A549 (cell line): ENCODE data around the gene PRR18. TPM values are rescaled to one million over a fixed set of nuclear protein-coding genes. Genes with fewer than 3 reads are reported as not detected.

Source experiments
- ATAC-seq, 2 experiments: fragments of 200-7000 bp in 1 of 2; fragments of >200 bp in 1 of 2; cut with Nextera tagmentation in 1 of 2; cut with Tn5 transposase in 1 of 2; 3 replicates each; pipeline versions ENCODE4 v1.8.0 to v1.9.1; 2018 to 2020; ENCODE audit warnings: mild to moderate bottlenecking in 1 of 2, moderate library complexity in 1 of 2
- CTCF ChIA-PET: fragments of 300-600 bp; sonication (Branson Sonifier 250); formaldehyde crosslinking; extraction: SDS; loops from one replicate; lab custom pipeline; 2021; ENCODE audit warnings: antibody characterized with exemption, inconsistent platforms; lab: Yijun Ruan, JAX
- POLR2A ChIA-PET: fragments of 350-600 bp; formaldehyde crosslinking; extraction: SDS; loops from one replicate; lab custom pipeline; 2021; ENCODE audit warnings: antibody characterized with exemption, inconsistent platforms; lab: Yijun Ruan, JAX
- DNase-seq, 2 experiments: peaks; one replicate each; pipeline versions ENCODE4 v3.0.0 to v3.0.0-alpha.2; 2011 to 2016; ENCODE audit warnings: low read depth in 1 of 2, low spot score in 1 of 2
- FAIRE-seq: peaks from 2 replicates; lab custom pipeline; 2011; peaks lifted over from hg19 to GRCh38; lab: Jason Lieb, UNC
- H3K27ac ChIP-seq, 2 experiments: fragments of >200 bp; sonication (Bioruptor Twin); formaldehyde crosslinking; 3 replicates each; pipeline ENCODE4 v1.5.1; 2016 to 2017
- H3K4me1 ChIP-seq: fragments of >200 bp; sonication (Bioruptor Twin); formaldehyde crosslinking; 3 replicates; pipeline ENCODE4 v1.6.1; 2016
- H3K4me2 ChIP-seq: fragments of >200 bp; sonication (Bioruptor Twin); formaldehyde crosslinking; 3 replicates; pipeline ENCODE4 v1.6.1; 2016
- H3K4me3 ChIP-seq: fragments of >200 bp; sonication (Bioruptor Twin); formaldehyde crosslinking; 3 replicates; pipeline ENCODE4 v1.5.1; 2016
- H3K9me3 ChIP-seq: fragments of >200 bp; sonication (Bioruptor Twin); formaldehyde crosslinking; 3 replicates; pipeline ENCODE4 v1.6.1; 2016
- BHLHE40 ChIP-seq: IDR thresholded peaks from 2 replicates; pipeline ENCODE4 v1.6.1; 2012; ENCODE audit warnings: low read depth, low read length, inconsistent platforms
- CBX8 ChIP-seq: fragments of 200-600 bp; sonication (generic); IDR thresholded peaks from 2 replicates; pipeline ENCODE4 v1.6.1; 2016
- CEBPB ChIP-seq, 2 experiments: fragments of >200 bp in 1 of 2; sonication (Bioruptor Twin) in 1 of 2; formaldehyde crosslinking in 1 of 2; IDR thresholded peaks; 2 replicates each; pipeline ENCODE4 v1.6.1; 2012 to 2016
- EHF ChIP-seq: fragments of 250-450 bp; sonication (Bioruptor Pico); IDR thresholded peaks from 2 replicates; pipeline ENCODE4 v1.5.0; 2020; ENCODE audit warnings: mild to moderate bottlenecking
- EP300 ChIP-seq, 2 experiments: fragments of >200 bp; sonication (Bioruptor Twin); formaldehyde crosslinking; IDR thresholded peaks; 2 replicates in 1 of 2; 3 replicates in 1 of 2; pipeline ENCODE4 v1.6.1; 2016 to 2017
- ESRRA ChIP-seq: fragments of 150-350 bp; IDR thresholded peaks from 2 replicates; pipeline ENCODE4 v1.6.1; 2014; ENCODE audit warnings: mild to moderate bottlenecking, low read length, borderline replicate concordance
- FOSL2 ChIP-seq, 2 experiments: fragments of 450-650 bp in 1 of 2; fragments of >200 bp in 1 of 2; sonication (Bioruptor Twin) in 1 of 2; formaldehyde crosslinking; IDR thresholded peaks; 2 replicates each; pipeline versions ENCODE4 v1.5.0 to v1.6.1; 2016 to 2020; ENCODE audit warnings: mild to moderate bottlenecking in 1 of 2, moderate library complexity in 1 of 2
- FOXS1 ChIP-seq: fragments of 250-450 bp; sonication (Bioruptor Pico); IDR thresholded peaks from 2 replicates; pipeline ENCODE4 v1.5.0; 2020; ENCODE audit warnings: mild to moderate bottlenecking, moderate library complexity
- HOXA7 ChIP-seq: fragments of 250-450 bp; sonication (Bioruptor Pico); IDR thresholded peaks from 2 replicates; pipeline ENCODE4 v1.5.0; 2020; ENCODE audit warnings: mild to moderate bottlenecking, moderate library complexity
- JUNB ChIP-seq: fragments of >200 bp; sonication (Bioruptor Twin); formaldehyde crosslinking; IDR thresholded peaks from 2 replicates; pipeline ENCODE4 v1.6.1; 2016
- MAFK ChIP-seq: fragments of 450-650 bp; IDR thresholded peaks from 2 replicates; pipeline ENCODE4 v1.6.1; 2014; ENCODE audit not compliant: partially characterized antibody
- NPAS2 ChIP-seq: fragments of 250-450 bp; sonication (Bioruptor Pico); IDR thresholded peaks from 2 replicates; pipeline ENCODE4 v1.8.0; 2022; ENCODE audit warnings: mild to moderate bottlenecking, moderate library complexity, borderline replicate concordance
- NR3C1 ChIP-seq: fragments of >200 bp; sonication (Bioruptor Twin); formaldehyde crosslinking; IDR thresholded peaks from 3 replicates; pipeline ENCODE4 v1.6.1; 2017
- SREBF2 ChIP-seq: fragments of 450-650 bp; IDR thresholded peaks from 2 replicates; pipeline ENCODE4 v1.6.1; 2014; ENCODE audit warnings: mild to moderate bottlenecking, moderate library complexity
- TFCP2L1 ChIP-seq: fragments of 250-450 bp; sonication (Bioruptor Pico); IDR thresholded peaks from 2 replicates; pipeline ENCODE4 v1.5.0; 2021; ENCODE audit warnings: mild to moderate bottlenecking
- TP53 ChIP-seq: fragments of 250-450 bp; sonication (Bioruptor Pico); IDR thresholded peaks from 2 replicates; pipeline ENCODE4 v1.5.0; 2021; ENCODE audit warnings: mild to moderate bottlenecking, moderate library complexity
- ZC3H11A ChIP-seq: fragments of 450-650 bp; IDR thresholded peaks from 2 replicates; pipeline ENCODE4 v1.6.1; 2014; ENCODE audit warnings: antibody characterized with exemption, mild to moderate bottlenecking
- ZFP36 ChIP-seq: fragments of 450-650 bp; IDR thresholded peaks from 2 replicates; pipeline ENCODE4 v1.6.1; 2014; ENCODE audit warnings: borderline replicate concordance; ENCODE audit not compliant: partially characterized antibody
- WGBS: methylation state at CpG from one replicate; pipeline ENCODE4 v1.1.6; 2017; ENCODE audit errors: missing lambda C conversion rate; 5-methylcytosine and 5-hydroxymethylcytosine counted together
- polyA plus RNA-seq, 4 experiments: library from polyadenylated mRNA; depleted of rRNA in 3 of 4; stranded (reverse); fragments of >200 nt; fragmentation: RNase III in 1 of 4; extraction: RNeasy Plus Mini Kit Qiagen cat#74134 plus additional on column Dnase treatment in 1 of 4; gene quantifications; 2 replicates in 3 of 4; 3 replicates in 1 of 4; pipeline ENCODE4 v1.2.3, GENCODE V29; 2011 to 2017
- TF ChIP-seq, protein P1 (sequence below): IDR thresholded peaks from 2 replicates; pipeline ENCODE4 v1.6.1; 2012

PRR18 gene
- polyA plus RNA-seq, 2 of the 4 experiments (the other 2 are of a cell fraction): 0.08 to 0.13 TPM

- Histone ChIP-seq H3K4me2 (no peak overlapping the region), H3K9me3 (no peaks in the 10 kb centered on the region), H3K27ac (no peak overlapping the region), H3K4me3 (no peak overlapping the region), H3K4me1 (no peaks in the 10 kb centered on the region)
- POLR2A ChIA-PET: no interaction called here
- CTCF ChIA-PET: interaction anchor here (1.1 kb wide), 1 partner anchor 10 kb away, joined by 5 read pairs; the partner anchor contains the start of gene PRR18
- no peak for DNase-seq
- FAIRE-seq: no peak
- ATAC-seq: peak; percentile 39 to 63; a peak in 5 of 6 replicates
- 92% methylated on average over 16 of the region's 18 CpGs for WGBS
- TF ChIP-seq ZFP36: no peak
- peak; percentile 47 for TF ChIP-seq MAFK
- TF ChIP-seq, all 56 proteins: peak for 1
These were observed 10.7 kb upstream of the PRR18 start for GRCh38 chr6:166318649-166319600.

- POLR2A ChIA-PET: no interaction called here
- DNase-seq (no peak), FAIRE-seq (no peak), ATAC-seq (peak in 1 of 2 experiments; percentile 46; a peak in 3 of 6 replicates)
- H3K9me3 ChIP-seq: no peaks in the 10 kb centered on the region
- no peak overlapping the region for H3K27ac ChIP-seq
- H3K4me2 ChIP-seq: no peak overlapping the region
- CTCF ChIA-PET: interaction anchor here (1.1 kb wide), 1 partner anchor 9 kb away, joined by 5 read pairs; the partner anchor contains the start of gene PRR18
- no peaks in the 10 kb centered on the region for H3K4me1 ChIP-seq
- TF ChIP-seq CEBPB (IDR thresholded peaks at IDR 0.05) (no peak), TP53 (CRISPR knock-in tag) (no peak), NR3C1 (no peak), HOXA7 (CRISPR knock-in tag) (no peak), EP300 (IDR thresholded peaks at IDR 0.05) (no peak), FOXS1 (no peak), FOSL2 (IDR thresholded peaks at IDR 0.05) (no peak), FOSL2 (CRISPR knock-in tag; IDR thresholded peaks at IDR 0.05) (no peak), NPAS2 (CRISPR knock-in tag) (no peak), SREBF2 (no peak), JUNB (no peak), ZC3H11A (no peak)
- TF ChIP-seq, protein P1, sequence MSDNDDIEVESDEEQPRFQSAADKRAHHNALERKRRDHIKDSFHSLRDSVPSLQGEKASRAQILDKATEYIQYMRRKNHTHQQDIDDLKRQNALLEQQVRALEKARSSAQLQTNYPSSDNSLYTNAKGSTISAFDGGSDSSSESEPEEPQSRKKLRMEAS: no peak
- 85% methylated on average over 14 of the region's 14 CpGs for WGBS
- H3K4me3 ChIP-seq: no peak overlapping the region
These were observed 10.0 kb upstream of the PRR18 start for GRCh38 chr6:166318227-166318626.

DNA sequence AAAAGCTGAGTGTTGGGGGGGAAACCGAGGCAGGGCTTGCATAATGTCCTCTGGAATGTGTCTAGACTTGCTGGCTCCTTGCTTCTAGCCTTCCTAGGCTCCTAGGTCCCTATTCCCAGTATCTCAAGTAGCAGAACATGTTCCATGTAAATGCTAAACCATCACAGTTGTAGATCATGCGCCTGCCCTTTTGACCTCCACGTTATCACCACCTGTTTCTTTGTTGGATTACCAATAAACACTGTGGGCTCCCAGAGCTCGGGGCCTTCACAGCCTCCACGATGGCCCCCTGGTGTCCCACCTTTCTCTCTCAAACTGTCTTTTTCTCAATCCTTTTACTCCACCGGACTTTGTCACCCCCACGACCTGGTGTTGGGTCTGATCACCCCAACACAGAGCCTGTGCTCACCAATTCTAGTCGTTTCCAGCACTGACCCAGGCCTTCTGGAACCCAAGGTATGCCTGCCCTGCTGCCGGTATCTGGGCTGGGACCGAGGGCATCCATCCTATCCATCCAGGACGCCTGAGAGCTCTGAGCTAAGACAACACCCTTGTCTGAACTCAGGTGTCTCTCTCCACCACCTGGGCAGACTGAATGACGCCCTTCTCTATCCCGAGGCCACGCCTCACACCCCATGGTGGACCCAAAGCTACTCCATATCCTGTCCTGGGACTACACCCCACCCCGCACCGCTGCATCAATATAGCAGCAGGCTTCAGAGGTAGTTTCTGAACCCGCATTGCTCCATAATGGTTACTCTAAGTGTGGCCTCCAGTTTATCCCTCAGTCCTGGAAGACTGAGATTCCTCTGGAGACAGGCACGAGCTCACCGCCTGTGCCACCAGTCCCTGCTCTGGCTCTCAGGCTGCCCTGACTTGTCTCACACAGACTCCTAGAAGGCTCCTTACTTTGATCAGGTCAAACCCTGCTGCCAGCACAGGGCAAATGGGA is 9.3 kb upstream of the PRR18 start:
- 89% methylated on average over 16 of the region's 19 CpGs for WGBS
- Histone ChIP-seq H3K27ac (no peak overlapping the region), H3K4me3 (no peak overlapping the region), H3K9me3 (no peaks in the 10 kb centered on the region), H3K4me1 (no peaks in the 10 kb centered on the region; the same call in 2 of the 3 replicates), H3K4me2 (no peak overlapping the region)
- TF ChIP-seq ESRRA (no peak), JUNB (no peak), TP53 (CRISPR knock-in tag) (no peak), FOXS1 (no peak), TFCP2L1 (CRISPR knock-in tag) (no peak), BHLHE40 (no peak), EHF (CRISPR knock-in tag) (no peak), CBX8 (no peak)
- DNase-seq (no peak), FAIRE-seq (no peak), ATAC-seq (peak; percentile 19 to 50; a peak in 3 of 6 replicates)
- ChIA-PET CTCF (interaction anchor here (1.1 kb wide), 1 partner anchor 9 kb away, joined by 5 read pairs; the partner anchor contains the start of gene PRR18), POLR2A (interaction anchor here (0.6 kb wide), 1 partner anchor 24 kb away, joined by 3 read pairs; no protein-coding TSS in a partner anchor)
